Measurements from ENCODE around the gene CCP110.
"Not testable (repeated sequence)": the region's sequence is repeated elsewhere in the genome, so short reads cannot be mapped to it uniquely, and the experiment has no call there.

Gene CCP110

DNA sequence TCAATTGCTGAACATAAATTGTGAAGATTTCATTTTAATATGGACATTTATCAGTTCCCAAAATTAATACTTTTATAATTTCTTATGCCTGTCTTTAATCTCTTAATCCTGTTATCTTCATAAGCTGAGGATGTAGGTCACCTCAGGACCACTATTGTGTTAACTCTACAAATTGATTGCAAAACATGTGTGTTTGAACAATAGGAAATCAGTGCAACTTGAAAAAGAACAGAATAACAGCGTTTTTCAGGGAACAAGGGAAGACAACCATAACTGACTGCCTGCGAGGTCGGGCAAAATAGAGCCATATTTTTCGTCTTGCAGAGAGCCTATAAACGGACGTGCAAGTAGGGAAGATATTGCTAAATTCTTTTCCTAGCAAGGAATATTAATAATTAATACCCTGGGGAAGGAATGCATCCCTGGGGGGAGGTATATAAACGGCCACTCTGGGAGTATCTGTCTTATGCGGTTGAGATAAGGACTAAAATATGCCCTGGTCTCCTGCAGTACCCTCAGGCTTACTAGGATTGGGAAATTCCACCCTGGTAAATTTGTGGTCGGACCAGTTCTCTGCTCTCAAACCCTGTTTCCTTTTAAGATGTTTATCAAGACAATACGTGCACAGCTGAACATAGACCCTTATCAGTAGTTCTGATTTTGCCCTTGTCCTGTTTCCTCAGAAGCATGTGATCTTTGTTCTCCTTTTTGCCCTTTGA, 19.7 kb downstream of the CCP110 start:
- intact Hi-C loops (cut with DNase I); DNase-seq: not testable (repeated sequence)

DNA sequence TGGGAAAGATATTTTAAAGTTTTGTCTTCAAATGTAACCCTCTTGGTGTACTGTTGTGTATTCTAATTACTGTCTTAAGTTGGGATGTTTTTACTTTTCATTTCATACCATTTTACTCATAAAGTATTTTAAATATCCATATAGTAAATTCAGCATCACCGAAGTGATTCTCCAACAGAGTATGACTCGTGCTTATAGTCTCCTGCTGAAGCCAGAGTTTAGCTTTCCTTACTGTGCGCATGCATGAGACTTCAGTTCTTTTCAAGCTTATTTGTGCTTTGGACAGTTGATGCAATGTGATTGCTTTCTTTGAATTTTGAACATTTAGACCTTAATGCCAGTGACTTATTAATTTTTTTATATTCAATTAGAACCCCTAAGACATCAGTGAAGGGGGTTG, 24.4 kb downstream of the CCP110 start:
- DNase-seq: no peak
- intact Hi-C loops (cut with DNase I): loop anchor here (1.0 kb wide), 1 partner anchor 9 kb away; no protein-coding TSS in a partner anchor

DNA sequence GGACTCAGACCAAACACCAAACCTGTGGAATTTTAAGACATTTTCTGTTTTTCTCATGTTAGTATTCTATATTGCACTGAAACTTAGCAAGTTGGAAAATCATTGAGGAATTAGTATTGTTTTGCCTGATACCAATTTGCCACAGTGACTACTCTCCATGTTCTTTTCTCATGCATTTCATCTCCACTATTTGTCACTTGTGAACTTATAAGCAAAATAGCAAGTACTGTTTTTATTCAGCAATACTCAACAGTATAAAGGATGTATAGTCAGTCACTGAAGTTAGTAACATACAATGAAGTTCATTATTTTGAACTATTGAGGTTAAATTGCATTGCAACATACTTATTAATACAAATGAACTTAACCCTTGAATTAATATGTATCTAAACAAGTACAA, 25.9 kb downstream of the CCP110 start:
- DNase-seq: no peak
- intact Hi-C loops (cut with DNase I): no loop called here

DNA sequence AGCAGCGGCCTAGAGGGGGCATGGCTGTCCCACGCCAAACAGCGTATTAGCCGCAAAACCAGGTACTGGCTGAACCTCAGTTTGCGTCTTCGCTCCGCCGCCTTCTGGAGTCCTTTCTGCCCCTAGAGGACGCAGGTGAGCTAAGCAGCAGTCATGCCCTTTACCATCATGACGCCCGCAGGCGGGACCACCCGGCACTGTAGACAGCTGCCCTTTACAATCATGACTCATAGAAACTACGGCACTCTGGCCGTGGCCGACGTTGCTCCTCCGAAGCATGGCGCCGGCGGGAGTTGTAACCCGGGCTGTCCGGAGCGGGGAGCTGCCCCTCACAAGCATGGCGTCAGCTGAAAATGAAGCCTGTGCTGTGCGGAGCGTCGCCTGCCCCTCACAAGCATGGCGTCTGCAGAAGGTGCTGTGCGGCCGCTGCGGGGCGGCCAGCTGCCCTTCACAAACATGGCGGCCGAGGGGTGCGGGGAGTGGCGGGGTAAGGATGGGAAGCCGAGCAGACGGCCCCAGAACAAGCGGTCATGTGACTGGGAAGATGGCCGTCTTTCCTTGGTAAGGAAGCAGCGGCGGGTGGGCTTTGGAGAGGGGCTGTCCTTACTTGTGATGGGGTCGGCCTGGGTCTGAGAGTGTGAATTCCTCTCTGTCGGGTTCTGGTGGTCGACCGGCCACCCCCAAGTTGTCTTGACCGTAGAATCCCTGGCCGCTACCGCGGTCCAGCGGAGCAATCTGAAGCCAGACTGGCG, 31.6 kb downstream of the CCP110 start, which contains the start of gene VPS35L:
TSS of gene VPS35L (plus strand) at position 518 of the 752 bp plus-strand sequence. CDS start at position 545, 27 bp downstream.
- intact Hi-C loops (cut with DNase I): loop anchor here (1.0 to 5.0 kb wide), 3 partner anchors 31 to 330 kb away; partner anchors contain the start of genes IQCK and KNOP1
- DNase-seq: peak; percentile 93 to 99 (median 96)

DNA sequence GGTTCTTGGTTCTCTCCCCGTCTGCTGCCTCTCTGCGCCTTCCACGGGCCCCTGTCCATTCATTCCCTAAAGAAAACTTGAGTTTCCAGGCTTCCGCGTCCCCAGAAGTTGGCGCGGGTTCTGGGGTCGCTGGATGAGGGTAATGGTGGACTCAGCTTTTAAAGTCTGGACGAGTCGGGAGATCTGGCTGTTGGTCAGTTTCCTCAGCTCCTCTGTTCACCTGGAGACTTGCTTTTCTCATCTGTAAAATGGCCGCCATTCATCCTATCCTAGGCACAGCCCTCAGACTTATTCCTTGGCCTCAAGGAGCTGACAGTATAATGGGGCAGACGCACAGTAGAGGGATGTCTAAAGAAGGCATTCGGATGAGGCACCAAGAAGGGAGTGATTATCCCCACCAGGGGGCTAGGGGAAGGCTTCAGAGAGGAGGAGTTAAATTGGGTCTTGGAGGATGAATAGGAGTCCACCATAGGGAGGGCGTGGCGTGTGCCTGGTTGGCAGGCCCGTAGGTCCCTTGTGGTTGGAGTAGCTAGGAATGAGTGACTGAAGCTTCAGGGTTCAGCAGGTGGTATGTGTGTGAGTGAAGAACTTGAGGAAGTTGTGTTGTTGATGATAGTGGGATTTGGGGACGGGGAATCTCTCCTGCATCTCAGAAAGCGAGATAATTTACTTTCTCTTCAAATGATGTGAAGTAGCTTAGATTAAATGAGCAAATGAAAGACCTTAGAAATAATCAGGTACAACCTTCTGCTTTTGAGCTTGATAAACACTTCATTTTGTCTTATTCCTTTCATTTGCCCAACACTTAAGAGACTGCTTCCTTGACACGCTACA, 32.4 kb downstream of the CCP110 start:
- DNase-seq: no peak

DNA sequence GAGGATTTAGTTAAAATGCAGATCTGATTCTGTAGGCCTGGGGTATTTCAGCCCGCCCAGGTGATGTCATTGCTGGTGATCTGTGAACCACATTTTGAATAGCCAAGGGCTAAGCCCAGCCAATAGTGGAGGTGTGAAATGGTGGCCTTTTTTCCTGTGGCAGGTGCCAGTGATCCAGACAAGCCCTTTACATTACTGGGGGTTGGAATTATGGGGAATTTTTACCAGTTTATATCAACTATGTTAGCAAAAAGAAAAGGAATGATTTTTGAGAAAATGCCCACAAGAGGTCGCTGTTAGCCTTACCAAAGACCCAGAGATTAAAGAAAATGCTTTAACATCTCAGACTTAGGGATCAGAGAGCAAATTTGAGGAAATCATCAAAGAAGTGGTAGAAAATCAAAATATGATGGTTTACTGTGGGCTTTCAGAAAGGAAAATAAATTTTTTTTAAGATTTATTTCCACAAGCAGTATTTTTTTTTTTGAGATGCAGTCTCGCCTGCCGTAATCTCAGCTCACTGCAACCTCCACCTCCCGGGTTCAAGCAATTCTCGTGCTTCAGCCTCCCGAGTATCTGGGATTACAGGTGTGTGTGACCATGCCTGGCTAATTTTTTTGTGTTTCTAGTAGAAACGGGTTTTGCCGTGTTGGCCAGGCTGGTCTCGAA, 35.6 kb downstream of the CCP110 start:
- DNase-seq: no peak
- intact Hi-C loops (cut with DNase I): loop anchor here (1.0 to 5.0 kb wide), 2 partner anchors 158 to 327 kb away; partner anchors contain the start of genes IQCK and KNOP1

More for the DNA sequence above, 32.4 kb downstream of the CCP110 start:
- intact Hi-C loops (cut with DNase I): loop anchor here (1.0 to 5.0 kb wide), 3 partner anchors 32 to 329 kb away; partner anchors contain the start of genes IQCK and KNOP1

DNA sequence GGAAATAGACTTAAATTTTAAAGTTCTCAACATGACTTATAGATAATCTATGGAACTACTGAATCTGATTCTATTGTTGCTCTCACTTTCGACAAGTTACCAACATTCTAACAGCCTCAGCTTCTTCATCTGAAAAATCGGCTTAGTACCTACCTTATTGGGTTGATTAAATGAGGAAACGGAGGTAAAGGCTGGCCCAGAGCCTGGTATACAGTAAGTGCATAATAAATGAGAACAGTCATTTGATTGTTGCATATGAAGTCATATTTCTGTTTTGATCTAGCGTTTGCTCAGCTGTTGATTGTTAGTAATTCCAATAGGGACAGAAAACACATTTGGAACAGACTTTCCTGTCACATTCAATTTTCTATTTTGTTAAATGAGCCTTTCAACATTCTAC, 36.3 kb downstream of the CCP110 start:
- no peak for DNase-seq
- intact Hi-C loops (cut with DNase I): no loop called here

DNA sequence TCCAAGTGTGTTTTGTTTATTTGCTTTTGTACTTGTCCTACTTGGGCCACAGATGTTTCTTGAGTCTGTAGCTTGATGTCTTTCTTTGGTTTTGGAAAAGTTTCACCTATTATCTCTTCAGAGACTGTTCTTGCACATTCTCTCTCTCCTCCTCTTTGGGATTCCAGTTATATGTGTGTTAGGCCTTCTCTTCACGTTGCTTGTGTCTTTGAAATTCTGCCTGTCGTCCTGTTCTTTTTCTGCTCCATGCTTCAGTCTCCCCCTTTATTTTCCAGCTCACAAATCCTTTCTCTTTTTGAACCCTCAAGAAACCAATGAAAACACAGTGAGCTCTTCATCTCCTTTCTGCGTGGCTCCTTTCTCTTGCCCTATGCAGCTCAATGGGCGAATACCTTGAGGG, 39.6 kb downstream of the CCP110 start:
- intact Hi-C loops (cut with DNase I): no loop called here

DNA sequence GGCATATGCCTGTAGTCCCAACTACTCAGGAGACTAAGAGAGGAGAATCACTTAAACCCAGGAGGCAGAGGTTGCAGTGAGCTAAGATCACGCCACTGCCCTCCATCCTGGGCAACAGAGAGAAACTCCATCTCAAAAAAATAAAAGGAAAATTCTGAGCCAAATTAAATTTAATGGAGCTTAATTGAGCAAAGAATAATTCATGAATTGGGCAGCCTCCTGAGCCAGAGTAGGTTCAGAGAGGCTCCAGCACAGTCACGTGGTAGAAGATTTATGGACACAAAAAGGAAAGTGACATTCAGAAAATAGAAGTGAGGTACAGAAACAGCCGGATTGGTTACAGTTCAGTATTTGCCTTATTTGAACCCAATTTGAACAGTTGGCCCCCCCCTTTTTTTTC, 42.6 kb downstream of the CCP110 start:
- no peak for DNase-seq
- intact Hi-C loops (cut with DNase I): no loop called here

More for the DNA sequence above, 39.6 kb downstream of the CCP110 start:
- DNase-seq: no peak

DNA sequence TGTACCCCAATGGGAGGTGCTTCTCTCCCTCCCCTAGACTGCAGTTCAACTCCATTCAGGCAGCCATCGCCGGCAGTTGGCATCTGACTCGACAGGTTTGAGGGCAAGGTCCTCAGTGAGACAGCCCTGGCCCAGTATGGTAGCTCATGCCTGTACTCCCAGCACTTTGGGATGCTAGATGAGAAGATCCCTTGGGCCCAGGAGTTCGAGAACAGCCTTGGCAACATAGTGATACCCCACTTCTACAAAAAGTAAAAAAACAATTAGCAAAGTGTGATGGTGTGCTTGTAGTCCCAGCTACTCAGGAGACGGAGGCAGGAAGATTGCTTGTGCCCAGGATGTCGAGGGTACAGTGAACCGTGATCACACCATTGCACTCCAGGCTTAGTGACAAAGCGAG, 43.8 kb downstream of the CCP110 start:
- intact Hi-C loops (cut with DNase I): no loop called here
- DNase-seq: no peak

DNA sequence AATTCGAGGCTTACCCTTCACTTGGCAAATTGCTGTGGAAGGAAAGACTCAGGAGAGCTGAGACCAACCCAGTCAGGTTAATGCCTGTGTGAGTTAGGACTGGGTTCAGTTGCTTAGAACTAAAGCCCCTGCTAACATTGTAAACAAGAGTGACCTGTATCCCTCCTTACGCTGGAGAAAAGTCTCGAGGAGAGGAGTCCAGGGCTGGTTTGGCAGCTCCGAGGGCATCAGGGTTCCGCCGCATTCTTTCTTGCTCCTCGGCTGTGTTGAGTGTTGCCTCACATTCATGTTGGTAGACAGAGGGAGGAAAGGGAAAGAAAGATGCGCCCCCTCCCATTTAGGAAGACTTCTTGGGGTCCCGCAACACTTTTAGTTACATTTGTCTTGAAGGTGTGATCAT, 50.3 kb downstream of the CCP110 start:
- intact Hi-C loops (cut with DNase I): no loop called here
- DNase-seq: peak in 1 of 10 donors; percentile 45

DNA sequence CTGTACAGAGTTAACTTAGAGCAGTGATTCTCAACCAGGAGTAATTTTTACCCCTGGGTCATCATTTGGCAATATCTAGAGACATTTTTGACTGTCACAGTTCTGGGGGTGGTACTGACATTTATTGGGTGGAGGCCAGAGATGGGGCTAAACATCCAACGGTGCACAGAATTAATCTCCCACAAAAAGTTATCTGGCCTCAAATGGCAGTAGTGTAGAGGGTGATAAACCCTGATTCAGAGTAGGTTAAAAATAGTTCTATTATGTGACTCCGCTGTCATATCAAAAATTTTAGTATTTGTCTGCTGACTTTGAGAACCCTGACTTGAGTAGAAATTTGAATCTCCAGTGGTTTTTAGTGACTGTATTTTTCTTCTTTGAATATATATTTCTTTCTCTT, 50.9 kb downstream of the CCP110 start:
- no peak for DNase-seq
- intact Hi-C loops (cut with DNase I): no loop called here

DNA sequence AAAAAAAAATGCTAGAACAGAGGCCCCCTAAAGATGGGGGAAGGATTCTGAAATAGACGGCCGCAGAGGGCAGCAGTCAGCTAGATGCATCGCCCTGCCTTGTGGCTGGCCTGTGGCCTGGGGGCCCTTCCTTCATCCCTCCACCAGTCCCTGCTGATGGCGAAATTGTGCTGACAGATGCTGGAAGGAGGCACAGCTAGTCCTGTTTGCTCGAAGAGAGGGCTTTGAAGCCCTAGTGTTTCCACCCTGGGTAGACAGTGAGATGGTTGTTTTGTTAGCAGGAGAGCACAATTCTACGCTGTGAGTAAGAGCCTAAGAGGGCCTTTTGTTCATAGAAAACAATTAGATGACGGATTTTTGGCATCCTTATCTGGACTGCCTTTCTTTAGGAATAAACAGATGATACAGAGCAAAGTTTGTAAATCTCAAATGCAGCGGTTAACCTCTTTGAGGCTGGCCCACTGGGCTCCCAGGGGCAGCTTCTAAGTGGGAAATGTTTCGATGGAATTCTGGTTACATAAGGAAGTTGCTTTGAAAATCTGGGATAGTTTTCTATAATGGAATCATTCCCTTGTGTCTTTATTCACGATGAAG, 54.7 kb downstream of the CCP110 start:
- peak; percentile 70 to 98 (median 84) for DNase-seq
- intact Hi-C loops (cut with DNase I): no loop called here

DNA sequence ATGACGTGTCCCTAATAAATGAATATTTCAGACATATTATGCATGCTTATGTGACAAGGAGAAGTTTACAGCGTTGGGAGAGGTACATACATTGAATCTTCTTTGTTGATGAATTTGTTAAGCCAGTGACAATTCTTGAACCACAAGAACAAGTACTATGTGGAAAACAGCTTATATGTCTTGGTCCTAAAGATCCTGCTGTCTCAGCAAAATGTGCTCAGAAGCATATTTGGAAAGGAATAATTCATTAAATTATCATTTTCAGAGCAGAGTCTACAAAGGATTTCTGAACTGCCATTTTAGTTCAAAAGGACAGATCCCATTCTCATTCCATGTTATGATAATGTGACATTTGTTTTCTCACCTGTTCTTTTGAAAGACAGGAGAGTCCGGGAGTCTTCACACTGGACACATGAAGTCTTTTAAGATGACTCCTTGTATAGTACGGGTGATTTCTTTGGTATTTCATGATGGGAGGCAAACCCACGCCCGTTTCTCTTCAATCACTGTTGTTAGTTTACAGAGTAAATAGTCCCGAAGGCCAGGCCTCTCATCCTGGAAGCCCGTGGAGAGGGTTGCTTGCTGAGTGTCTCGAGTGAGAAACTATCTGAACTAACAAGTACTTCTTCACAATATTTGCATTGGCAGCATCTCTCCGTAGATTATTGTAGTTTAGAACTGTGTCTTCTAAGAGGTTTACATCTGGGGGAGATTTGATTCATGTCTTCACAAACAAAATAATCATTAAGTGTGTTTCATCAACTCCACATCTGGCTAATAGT, 58.5 kb downstream of the CCP110 start:
- intact Hi-C loops (cut with DNase I): no loop called here
- peak in 1 of 10 donors; percentile 22 for DNase-seq

DNA sequence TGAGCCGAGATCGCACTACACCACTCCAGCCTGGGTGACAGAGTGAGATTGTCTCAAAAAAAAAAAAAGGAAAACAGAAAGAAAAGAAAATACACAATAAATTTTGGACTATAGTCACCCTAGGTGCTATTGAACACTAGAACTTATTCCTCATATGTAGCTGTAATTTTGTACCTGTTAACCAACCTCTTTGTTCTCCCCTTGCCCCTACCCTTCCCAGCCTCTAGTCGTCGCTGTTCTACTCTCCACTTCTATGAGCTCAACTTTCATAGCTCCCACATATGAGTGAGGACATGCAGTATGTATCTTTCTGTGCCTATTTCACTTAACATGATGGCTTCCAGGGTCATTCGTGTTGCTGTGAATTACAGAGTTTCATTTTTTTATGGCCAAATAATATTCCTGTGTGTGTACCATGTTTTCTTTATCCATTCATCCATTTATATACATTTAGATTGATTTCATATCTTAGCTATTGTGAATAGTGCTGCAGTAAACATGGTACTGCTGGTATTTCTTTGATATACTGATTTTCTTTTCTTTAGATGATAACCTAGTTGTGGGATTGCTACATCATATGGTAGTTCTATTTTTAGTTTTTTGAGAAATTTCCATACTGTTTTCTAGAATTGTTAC, 60.0 kb downstream of the CCP110 start:
- intact Hi-C loops (cut with DNase I): no loop called here
- peak in 1 of 10 donors; percentile 55 for DNase-seq

DNA sequence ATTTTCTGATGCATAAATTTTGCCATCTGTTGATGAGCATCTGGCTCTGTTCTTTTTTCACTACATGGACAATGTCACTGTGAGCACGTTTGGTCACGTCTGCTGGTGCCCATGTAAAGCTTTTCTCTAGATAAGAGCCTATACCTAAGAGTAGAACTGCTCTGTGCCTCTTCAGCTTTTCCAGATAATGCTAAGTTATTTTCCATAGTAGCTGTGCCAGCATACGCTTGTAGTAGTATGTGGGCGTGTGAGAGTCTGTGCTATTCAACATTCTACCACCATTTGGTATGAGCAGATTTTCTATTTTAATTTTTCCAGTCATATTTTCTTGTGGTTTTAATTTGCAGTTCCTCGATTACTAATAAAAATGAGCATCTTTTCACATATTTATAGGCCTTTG, 64.9 kb downstream of the CCP110 start:
- intact Hi-C loops (cut with DNase I): no loop called here
- DNase-seq: peak in 2 of 10 donors; percentile 27 to 64

DNA sequence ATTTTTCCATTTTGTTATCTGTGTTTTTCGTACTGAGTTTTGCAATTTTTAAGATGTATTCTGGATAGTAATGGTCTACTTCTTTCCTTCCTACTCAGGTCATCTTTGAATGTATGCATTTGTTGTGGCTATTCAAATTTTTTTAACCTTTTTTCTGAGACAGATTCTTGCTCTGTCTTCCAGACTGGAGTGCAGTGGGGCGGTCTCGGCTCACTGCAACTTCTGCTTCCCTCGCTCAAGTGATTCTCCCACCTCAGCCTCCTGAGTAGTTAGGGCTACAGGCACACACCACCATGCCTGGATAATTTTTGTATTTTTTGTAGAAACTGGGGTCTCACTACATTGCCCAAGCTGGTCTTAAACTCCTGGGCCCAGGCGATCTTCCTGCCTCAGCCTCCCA, 65.4 kb downstream of the CCP110 start:
- intact Hi-C loops (cut with DNase I): no loop called here
- DNase-seq: peak in 2 of 10 donors; percentile 35 to 49

DNA sequence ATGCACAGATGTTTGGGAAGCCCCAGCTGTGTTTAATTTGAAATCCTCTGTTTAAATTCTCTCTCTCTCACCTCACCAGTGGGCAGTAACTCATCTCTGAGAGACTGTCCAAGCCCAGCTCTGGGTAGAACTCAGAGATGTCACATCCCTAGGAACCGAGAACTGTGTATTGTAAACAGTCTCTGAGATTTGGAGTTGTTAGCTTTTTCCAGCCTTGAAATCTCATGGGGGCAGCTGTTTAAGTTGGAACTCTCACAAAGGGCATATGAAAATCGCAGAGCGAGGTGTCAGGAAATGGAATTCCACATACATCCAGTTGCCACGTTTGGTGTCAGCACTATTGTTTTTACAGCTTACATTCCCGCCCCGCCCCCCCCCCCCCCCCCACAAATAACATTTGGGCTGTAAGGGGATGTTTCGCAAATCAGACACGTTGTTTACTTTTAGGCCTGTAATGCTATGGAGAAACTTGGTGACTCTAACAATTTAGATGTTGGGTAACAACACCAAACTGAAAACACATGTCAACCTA, 66.1 kb downstream of the CCP110 start:
- DNase-seq: peak in 1 of 10 donors; percentile 5

More for the DNA sequence above, 66.1 kb downstream of the CCP110 start:
- intact Hi-C loops (cut with DNase I): no loop called here

Measured in posterior cingulate gyrus (tissue), 11 donors.